ENCODE results near the gene DSG3. TPM values are rescaled to one million over a fixed set of nuclear protein-coding genes. Genes with fewer than 3 reads are reported as not detected.

DSG3 gene
- total and polyA plus RNA-seq, 2 of the 13 experiments (the other 11 are each of a cell fraction or from before 2014, with no cell fraction given), result not detected

DNA sequence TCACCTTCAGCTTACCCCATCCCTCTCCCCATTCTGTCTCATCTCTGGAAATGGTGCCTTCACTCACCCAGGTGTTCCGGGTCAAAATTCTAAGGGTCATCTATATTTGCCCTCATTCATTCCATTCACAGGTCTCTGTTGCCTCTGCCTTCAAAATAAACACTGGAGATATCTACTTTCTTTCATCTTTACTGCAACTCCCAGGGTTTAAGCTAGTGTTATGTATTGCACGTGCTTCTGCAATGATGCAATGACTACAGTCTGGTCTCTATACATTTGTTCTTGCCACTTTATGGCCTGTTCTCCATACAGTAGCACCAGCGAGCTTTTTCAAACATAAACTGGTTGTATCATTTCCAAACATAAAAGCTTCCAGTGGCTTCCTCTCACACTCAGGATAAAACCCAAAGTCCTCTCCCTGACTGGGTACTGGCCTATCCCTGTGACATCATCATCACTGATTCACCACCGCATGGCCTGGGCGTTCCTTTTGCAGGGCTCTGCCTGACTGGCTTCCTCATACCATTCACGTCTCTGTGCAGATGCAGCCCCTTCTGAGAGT is 64.7 kb downstream of the DSG3 start (continued):
- TF ChIP-seq SPEN (CRISPR knock-in tag; IDR thresholded peaks at IDR 0.05; ENCODE audit: low read depth) (no peak), ZNF75D (CRISPR knock-in tag; IDR thresholded peaks at IDR 0.05; ENCODE audit: borderline replicate concordance) (no peak), ESRRA (CRISPR knock-in tag; IDR thresholded peaks at IDR 0.05; ENCODE audit: low read depth) (peak; percentile 81; the same call in 1 of the 2 replicates), REPIN1 (CRISPR knock-in tag; IDR thresholded peaks at IDR 0.05; ENCODE audit: borderline replicate concordance, low read depth) (peak; percentile 92)

DNA sequence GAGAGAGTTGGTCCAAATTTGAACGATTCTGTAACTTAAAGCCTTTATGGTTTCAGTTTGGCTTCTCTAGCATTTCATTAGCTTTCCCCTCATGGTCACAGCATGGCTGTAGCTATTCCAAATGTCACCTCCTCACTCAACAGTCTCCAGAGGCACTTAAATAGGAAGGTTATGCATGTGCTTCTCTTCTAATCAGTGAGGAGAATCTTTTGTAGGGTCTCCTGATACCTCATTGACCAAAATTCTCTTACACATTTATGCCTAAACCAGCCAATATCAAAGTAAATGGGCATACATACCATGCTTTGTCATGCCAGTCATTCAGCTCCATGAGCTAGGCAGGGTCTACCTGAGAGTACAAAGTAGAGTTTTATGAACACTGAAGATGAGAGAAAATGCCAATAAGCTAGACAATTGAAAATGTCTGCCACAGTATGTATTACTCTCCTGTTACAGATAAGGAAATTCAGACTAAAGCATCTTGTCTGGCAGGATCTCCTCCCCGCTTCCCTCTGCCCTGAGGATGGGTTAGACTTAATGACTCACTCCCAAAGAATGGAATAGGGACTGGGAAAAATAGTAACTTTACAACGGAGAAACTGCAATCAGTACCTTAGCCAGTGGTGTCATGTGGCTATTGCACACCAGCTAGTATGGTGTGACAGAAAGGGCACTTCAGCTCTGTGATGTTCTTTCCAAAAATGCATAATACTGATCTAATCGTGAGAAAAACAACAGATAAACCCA is 65.8 kb downstream of the DSG3 start:
- intact Hi-C loops (cut with micrococcal nuclease; ENCODE audit: unreplicated experiment) (loop anchor here (5.0 to 10.0 kb wide), 6 partner anchors 39 to 459 kb away; partner anchors contain the start of gene DSC2), in situ Hi-C loops (cut with HindIII; ENCODE audit: extremely low pct_ligation_motif_present, low pct_unique_long_range_greater_than_20kb) (loop anchor here (10.0 kb wide), 1 partner anchor 419 kb away; no protein-coding TSS in a partner anchor)
- H3K4me2 ChIP-seq (ENCODE audit: low read depth, low read length), result peak overlapping the region; percentile 52
- H3K79me2 ChIP-seq (ENCODE audit: insufficient read depth, low read length), result peaks cover 45% of the 10 kb centered on the region
- ChIA-PET POLR2A (interaction anchor here (1.7 to 2.1 kb wide), 7 partner anchors 11 to 412 kb away, joined by 5 to 15 read pairs (median 10); partner anchors contain the start of genes DSC2 and DSG2), CTCF (ENCODE audit: low intra/inter-chr PET ratio, low total read pairs) (no interaction called here)
- no peak overlapping the region; a peak in 1 of 6 replicates for H3K4me3 ChIP-seq (replicated peaks in 1 of 3; ENCODE audit: insufficient read depth in 1 of 3, low read depth in 2 of 3, low read length in 3 of 3)
- TF ChIP-seq, protein P1, sequence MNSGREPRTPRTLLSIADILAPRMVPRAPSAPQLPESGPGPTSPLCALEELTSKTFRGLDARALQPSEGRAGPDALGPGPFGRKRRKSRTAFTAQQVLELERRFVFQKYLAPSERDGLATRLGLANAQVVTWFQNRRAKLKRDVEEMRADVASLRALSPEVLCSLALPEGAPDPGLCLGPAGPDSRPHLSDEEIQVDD (CRISPR knock-in tag; IDR thresholded peaks at IDR 0.05; ENCODE audit: borderline replicate concordance), result no peak
- peak; percentile 71 for TF ChIP-seq FOSL2 (CRISPR knock-in tag; IDR thresholded peaks at IDR 0.05)
- peak overlapping the region; percentile 66 for H3K27ac ChIP-seq (ENCODE audit: extremely low read length, insufficient read depth, low read length)
- H3K9me3 ChIP-seq (ENCODE audit: low read length), result no peaks in the 10 kb centered on the region
- no peaks in the 10 kb centered on the region for H3K27me3 ChIP-seq (ENCODE audit: control insufficient read depth in 1 of 2, insufficient read depth in 2 of 2, low read length in 2 of 2)
- no peak for ATAC-seq
- no peak overlapping the region for H3K9ac ChIP-seq (ENCODE audit: insufficient read depth, low read depth, low read length)
- WGBS (ENCODE audit: low lambda C conversion rate), result 77% methylated on average over 4 of the region's 4 CpGs
- no peak overlapping the region for H2AFZ ChIP-seq (ENCODE audit: low read length)
- peaks cover 3% of the 10 kb centered on the region; the same call in 1 of the 2 replicates for H4K20me1 ChIP-seq (ENCODE audit: insufficient read depth, low read length)
- FAIRE-seq, result no peak
- no TSS peak for BruUV-seq (replicated peaks)
- H3K4me1 ChIP-seq (ENCODE audit: insufficient read depth, low read length), result peaks cover 58% of the 10 kb centered on the region
- no peaks in the 10 kb centered on the region for H3K36me3 ChIP-seq (replicated peaks in 1 of 2; ENCODE audit: control insufficient read depth in 1 of 2, insufficient read depth in 2 of 2, low read length in 2 of 2)
- DNase-seq (ENCODE audit: low spot score), result peak; percentile 41
